Left ventricle myocardium inferior (tissue), 1 donor: ENCODE measurements around the gene TSPEAR. TPM values are rescaled to one million over a fixed set of nuclear protein-coding genes. Genes with fewer than 3 reads are reported as not detected.

Experiments
- DNase-seq: peaks from one replicate; pipeline ENCODE4 v3.0.0-alpha.2; 2020
- H3K27ac ChIP-seq: fragments of 200-600 bp; replicated peaks from 2 replicates; pipeline ENCODE4 v1.8.0; 2021
- H3K27me3 ChIP-seq: fragments of 200-600 bp; 2 replicates; pipeline ENCODE4 v1.8.0; 2021; ENCODE audit warnings: low read depth
- H3K36me3 ChIP-seq: fragments of 200-600 bp; 2 replicates; pipeline ENCODE4 v1.8.0; 2021
- H3K4me1 ChIP-seq: fragments of 200-600 bp; 2 replicates; pipeline ENCODE4 v1.8.0; 2021
- H3K4me3 ChIP-seq: fragments of 200-600 bp; 2 replicates; pipeline ENCODE4 v1.8.0; 2021; ENCODE audit warnings: mild to moderate bottlenecking, moderate library complexity
- H3K9me3 ChIP-seq: fragments of 200-600 bp; replicated peaks from 2 replicates; pipeline ENCODE4 v1.8.0; 2021
- intact Hi-C: fragments of 100-400 bp; cut with micrococcal nuclease; formaldehyde crosslinking; loops from one replicate; pipeline ENCODE4 v1.11.0; 2022
- total RNA-seq: library from RNA; stranded (reverse); fragmentation: NEBNext Ultra II Directional; extraction: Animal tissue kit (Norgen Biotek cat#: 25700); gene quantifications from one replicate; pipeline ENCODE4 v1.2.1, GENCODE V29; 2021
- TF ChIP-seq, protein P1 (sequence below): fragments of 200-600 bp; IDR thresholded peaks from 2 replicates; pipeline ENCODE4 v1.8.0; 2021; ENCODE audit warnings: antibody characterized with exemption, mild to moderate bottlenecking, borderline replicate concordance
- donor health status: DM: no; HTN: yes; CAD: no; lungs with severe emphysema.

Gene TSPEAR
- total RNA-seq, 1 donor from 2014 or later = 3.3 TPM

DNA sequence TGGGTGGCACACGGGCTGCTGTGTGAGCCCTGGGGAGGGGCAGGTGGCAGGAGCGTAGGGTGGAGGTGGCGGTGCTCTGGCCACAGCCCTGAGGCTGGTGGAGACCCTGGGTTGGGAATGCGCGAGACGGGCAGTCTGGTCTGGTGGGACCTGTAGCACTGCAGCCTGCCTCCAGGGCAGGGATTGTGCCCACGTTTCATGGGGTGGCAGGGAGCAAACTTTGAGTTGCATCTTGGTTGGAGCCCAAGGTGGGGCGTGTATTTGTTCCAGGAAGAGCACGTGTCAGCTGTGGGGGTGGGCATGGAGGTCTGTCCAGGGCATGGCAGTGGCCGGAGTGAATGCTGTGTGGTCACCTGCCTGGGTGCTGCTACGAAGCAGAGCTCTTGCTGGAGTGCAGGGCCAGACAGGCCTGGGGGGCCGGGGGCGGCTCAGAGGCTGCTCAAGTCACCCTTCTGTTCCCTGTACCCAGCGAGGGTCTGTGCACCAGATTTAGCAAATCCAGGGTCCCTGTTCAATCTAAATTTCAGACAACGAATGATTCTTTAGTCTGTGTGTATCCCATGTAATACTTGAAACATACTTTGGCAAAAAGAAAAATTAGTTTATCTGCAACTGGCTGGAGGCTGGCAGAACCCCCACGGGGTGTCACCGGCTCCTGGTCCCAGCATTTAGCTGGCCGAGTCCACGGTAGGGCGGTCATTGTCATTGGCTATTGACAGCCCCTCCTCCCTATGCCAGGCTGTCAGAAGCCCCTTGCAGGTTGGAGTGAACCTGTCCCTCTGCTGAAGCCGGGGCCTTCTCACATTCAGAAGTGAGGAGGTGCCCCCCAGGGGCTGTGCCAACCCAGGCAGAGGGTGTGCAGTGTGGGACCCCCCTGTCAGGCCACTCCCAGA is 198.6 kb downstream of the TSPEAR start:
- TF ChIP-seq, protein P1, sequence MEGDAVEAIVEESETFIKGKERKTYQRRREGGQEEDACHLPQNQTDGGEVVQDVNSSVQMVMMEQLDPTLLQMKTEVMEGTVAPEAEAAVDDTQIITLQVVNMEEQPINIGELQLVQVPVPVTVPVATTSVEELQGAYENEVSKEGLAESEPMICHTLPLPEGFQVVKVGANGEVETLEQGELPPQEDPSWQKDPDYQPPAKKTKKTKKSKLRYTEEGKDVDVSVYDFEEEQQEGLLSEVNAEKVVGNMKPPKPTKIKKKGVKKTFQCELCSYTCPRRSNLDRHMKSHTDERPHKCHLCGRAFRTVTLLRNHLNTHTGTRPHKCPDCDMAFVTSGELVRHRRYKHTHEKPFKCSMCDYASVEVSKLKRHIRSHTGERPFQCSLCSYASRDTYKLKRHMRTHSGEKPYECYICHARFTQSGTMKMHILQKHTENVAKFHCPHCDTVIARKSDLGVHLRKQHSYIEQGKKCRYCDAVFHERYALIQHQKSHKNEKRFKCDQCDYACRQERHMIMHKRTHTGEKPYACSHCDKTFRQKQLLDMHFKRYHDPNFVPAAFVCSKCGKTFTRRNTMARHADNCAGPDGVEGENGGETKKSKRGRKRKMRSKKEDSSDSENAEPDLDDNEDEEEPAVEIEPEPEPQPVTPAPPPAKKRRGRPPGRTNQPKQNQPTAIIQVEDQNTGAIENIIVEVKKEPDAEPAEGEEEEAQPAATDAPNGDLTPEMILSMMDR = no peak
- no peak overlapping the region for H3K27ac ChIP-seq
- no peaks in the 10 kb centered on the region for H3K36me3 ChIP-seq
- H3K27me3 ChIP-seq = peaks cover 43% of the 10 kb centered on the region
- H3K9me3 ChIP-seq = no peaks in the 10 kb centered on the region
- peaks cover 11% of the 10 kb centered on the region for H3K4me1 ChIP-seq
- intact Hi-C loops = no loop called here
- no peak for DNase-seq
- H3K4me3 ChIP-seq = no peak overlapping the region

DNA sequence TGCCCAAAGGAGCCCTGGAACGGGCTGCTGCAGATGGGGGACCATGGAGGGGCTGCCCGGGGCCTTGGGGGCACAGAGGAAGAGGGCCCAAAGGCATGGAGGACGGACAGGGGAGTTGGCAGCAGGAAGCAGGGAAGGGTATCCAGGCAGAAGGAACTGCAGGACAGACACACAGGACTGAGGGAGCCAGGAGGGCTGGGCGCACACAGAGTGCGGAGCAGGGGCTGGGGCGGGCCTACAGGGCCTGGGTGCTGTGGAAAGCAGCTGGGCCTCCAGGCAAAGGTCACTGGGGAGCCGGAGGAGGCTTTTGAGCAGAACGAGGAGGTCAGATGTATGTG is 199.5 kb downstream of the TSPEAR start:
- intact Hi-C loops = no loop called here
- Histone ChIP-seq H3K27ac (no peak overlapping the region), H3K4me1 (peaks cover 11% of the 10 kb centered on the region), H3K9me3 (no peaks in the 10 kb centered on the region), H3K36me3 (no peaks in the 10 kb centered on the region), H3K27me3 (peaks cover 45% of the 10 kb centered on the region), H3K4me3 (no peak overlapping the region)
- DNase-seq = no peak
- TF ChIP-seq, protein P1 = no peak

DNA sequence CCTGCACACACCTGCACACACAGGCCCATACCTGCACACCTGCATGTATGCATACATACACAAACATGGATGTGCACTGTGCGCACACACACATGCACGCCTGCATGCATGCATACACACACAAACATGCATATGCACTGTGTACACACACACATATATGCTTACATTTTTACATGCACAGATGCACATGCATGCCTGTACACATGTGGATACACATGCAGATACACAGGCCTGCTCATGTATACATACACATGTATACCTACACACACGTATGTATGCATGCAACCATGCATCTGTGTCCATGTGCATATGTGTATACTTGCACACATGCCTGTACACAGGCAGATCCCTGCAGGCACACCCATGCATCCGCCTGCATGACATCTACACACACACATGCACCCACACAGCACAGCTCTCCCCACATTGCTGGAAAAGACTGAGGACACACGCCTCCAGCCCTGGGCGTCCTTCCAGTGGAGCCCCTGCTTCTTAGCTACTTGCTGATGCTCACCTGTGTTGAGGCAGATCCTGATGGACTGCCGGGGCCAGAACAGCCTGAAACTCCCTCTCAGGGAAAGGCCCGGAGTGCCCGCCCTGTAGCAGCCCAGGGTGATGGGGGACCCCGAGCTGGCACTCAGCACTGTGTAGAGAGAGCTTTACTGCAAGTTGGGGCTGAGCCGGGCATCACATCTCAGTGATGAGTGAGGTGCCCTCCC is 200.0 kb downstream of the TSPEAR start:
- peaks cover 51% of the 10 kb centered on the region for H3K27me3 ChIP-seq
- H3K27ac ChIP-seq = no peak overlapping the region
- peaks cover 11% of the 10 kb centered on the region for H3K4me1 ChIP-seq
- H3K36me3 ChIP-seq = no peaks in the 10 kb centered on the region
- no peaks in the 10 kb centered on the region for H3K9me3 ChIP-seq
- TF ChIP-seq, protein P1 = no peak
- no peak for DNase-seq
- no peak overlapping the region for H3K4me3 ChIP-seq
- intact Hi-C loops = no loop called here

DNA sequence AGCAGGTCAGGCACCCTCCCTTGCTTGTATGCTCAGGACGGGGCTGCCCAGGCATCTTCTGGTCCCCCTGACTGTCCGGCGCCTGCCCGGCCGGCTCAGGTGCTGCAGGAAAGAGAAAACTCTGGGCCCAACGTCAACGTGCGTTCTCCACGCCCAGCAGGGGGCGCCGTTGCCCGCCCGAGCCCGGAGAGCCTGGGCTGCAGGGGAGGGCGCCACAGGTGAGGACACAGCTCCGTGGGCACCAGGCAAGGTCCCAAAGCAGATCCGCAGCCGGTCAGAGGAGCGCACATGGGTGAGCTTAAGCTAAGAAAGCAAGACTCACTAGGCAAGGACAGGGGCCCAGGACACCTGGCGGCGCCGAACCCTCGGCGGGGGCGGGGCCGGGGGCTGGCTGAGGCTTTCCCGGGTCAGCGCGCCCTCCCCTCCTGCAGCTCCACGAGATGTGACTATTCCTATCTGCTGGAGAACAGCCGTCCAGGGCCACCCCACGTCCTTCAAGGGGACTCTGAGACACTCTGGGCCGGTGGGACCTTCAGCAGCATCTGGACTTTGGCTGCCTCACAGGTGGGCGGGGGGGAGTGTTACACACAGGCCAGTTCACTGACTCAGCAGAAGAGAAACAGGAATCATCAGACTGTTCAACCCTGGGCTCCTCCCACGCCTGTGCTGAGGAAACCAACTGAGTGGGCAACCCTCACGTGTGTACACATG is 200.7 kb downstream of the TSPEAR start:
- TF ChIP-seq, protein P1 = peak; percentile 76
- no peak overlapping the region for H3K4me3 ChIP-seq

DNA sequence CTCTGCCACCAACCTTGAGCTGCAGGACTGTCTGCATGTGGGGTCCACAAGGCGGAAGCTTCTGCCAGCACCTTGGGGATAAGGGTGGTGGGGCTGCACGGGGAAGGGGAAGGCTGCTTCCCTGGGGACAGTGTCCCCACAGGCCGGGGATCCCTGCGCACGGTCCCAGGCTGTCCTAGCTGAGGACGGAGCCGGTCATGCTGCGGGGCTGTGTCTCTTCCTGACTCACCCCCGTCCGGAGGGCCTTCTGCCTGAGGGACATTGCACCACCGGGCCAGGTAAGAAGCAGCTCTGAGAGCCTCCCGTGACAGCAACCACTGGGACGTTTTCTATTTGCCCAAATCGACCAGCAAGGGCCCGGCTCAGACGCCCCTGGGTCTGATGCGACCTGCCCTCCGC is 201.3 kb downstream of the TSPEAR start:
- TF ChIP-seq, protein P1 = no peak
- intact Hi-C loops = no loop called here
- no peak overlapping the region for H3K4me3 ChIP-seq
- H3K4me1 ChIP-seq = peaks cover 11% of the 10 kb centered on the region
- H3K27ac ChIP-seq = no peak overlapping the region
- no peak for DNase-seq
- H3K27me3 ChIP-seq = peaks cover 54% of the 10 kb centered on the region
- H3K9me3 ChIP-seq = no peaks in the 10 kb centered on the region
- no peaks in the 10 kb centered on the region for H3K36me3 ChIP-seq

More for the DNA sequence above, 200.7 kb downstream of the TSPEAR start:
- Histone ChIP-seq H3K9me3 (no peaks in the 10 kb centered on the region), H3K27ac (no peak overlapping the region), H3K27me3 (peaks cover 54% of the 10 kb centered on the region), H3K36me3 (no peaks in the 10 kb centered on the region), H3K4me1 (peaks cover 11% of the 10 kb centered on the region)
- peak; percentile 44 for DNase-seq
- intact Hi-C loops = no loop called here
